HG03565 (cell line): ENCODE measurements around the gene RGS12.
A peak's percentile ranks its signal among the peaks of the same experiment; 100 is the strongest.

Experiments used
- ATAC-seq: cut with Tn5 transposase; IDR thresholded peaks from one replicate; pipeline ENCODE4 v1.9.1; 2021; ENCODE audit warnings: mild to moderate bottlenecking, moderate library complexity; ENCODE audit not compliant: unreplicated experiment

RGS12 gene

DNA sequence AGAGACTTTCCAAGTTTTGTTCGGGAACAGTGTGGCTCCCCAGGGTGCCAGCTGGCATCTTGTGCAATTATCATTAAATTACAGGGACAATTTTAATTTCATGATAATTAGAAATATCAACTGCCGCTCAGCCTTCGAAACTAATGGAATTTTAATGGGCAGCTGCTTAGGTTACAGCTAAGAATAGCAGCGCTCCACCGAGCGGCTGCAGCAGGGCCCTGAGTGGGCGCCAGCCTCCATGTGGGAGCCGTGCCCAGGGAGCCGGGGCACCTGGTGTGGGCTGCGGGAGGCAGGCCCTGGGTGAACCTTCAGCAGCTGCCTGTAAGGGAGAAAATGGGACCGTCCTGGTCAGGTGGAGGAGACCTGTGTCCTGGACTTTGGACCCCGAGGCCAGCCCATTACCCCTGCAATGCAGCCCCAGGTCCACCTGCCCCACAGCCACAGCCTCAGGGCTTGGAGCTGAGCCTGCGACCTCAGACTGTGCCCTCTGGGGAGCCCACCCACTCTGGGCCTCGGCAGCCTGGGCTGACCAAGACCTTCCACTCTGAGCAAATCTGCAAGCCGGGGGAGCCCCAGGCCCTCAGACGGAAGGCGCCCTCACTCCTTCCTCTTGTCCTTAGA lies 22.7 kb upstream of the RGS12 start:
- ATAC-seq = no peak

DNA sequence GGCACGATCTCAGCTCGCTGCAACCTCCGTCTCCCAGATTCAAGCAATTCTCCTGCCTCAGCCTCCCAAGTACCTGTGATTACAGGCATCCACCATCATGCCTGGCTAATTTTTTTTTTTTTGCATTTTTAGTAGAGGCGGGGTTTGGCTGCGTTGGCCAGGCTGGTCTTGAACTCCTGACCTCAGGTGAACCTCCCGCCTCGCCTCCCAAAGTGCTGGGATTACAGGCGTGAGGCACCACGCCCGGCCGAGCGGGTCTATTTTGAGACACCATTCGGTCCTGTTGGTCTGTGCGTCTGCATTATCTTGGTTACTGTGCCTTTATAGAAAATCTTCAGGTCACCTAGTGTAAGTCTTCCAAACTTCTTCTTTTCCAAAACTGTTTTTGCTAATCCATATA lies 21.7 kb upstream of the RGS12 start:
- ATAC-seq = no peak

DNA sequence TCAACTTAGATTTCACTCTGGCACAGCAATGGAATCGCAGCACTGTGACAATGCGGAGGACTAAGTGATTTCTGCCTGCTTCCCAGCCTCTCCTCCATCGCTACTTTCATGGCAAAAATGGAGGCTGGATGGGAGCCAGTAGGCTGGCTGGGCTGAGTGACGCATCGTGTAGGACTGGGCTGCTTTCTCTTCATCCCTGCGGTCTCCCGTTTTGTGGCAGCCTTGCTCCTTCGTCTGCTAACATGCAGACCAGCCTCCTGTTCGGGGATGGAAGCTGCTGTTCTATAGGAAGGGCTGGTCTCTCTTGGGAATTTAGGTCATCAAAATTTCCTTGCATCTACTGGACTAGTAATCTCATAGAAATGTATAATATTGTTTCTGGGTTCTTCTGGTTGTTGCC lies 15.8 kb upstream of the RGS12 start:
- no peak for ATAC-seq

DNA sequence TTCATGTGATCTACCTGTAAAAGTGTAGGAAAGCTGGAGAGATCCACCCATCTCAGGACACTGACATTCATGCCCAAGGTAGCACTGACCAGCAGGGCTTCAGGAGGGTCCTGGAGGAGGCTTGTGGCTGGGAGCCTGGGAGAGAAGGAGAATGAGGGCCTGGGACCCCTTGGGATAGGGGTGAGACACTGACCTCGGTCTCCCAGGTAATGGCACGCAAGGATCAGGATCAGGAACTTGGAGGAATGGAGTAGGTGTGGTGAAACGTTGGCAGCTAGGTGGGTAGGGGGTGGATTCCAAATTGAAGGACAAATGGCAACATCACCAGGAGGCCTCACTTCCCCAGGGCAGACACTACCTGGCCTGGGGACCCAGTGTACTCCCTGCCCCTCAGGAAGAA lies 12.4 kb upstream of the RGS12 start:
- ATAC-seq = no peak

DNA sequence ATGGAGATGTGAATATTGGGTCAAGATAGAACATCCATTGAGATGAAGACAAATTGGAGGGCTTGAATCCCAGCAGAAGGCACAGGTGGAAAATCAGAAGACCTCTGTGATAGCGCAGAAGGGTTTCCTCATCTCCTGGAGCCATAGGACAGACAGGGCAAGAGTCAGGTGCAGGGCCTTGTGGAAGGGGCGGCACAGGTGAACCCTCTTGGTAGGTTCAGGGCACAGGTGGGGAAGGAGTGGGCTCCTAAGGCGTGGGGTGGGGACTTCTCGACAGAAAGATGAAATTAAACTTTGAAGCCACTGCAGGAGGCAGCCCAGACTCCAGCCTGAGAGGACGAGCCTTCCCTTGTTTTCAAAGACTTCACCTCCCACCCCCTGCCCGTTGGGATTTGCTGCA lies 9.3 kb upstream of the RGS12 start:
- no peak for ATAC-seq

DNA sequence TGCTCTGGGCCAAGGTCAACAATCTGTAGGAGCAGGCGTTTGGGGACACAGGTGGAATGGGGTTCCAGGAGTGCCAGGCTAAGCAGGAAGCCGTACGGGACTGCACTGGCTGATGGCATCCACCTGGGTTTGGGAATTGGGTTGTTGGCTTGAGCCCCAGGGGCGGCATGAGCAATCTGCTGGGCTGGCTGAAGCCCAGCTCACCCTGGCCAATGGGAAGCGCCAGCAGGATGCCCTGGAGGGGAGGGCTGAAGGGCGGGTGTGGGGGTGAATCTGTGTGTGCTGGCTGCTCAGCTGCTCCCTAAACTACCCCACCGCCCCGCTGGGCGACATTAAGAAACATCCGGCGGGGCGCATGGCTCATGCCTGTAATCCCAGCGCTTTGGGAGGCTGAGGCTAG lies 8.9 kb upstream of the RGS12 start:
- ATAC-seq = no peak

DNA sequence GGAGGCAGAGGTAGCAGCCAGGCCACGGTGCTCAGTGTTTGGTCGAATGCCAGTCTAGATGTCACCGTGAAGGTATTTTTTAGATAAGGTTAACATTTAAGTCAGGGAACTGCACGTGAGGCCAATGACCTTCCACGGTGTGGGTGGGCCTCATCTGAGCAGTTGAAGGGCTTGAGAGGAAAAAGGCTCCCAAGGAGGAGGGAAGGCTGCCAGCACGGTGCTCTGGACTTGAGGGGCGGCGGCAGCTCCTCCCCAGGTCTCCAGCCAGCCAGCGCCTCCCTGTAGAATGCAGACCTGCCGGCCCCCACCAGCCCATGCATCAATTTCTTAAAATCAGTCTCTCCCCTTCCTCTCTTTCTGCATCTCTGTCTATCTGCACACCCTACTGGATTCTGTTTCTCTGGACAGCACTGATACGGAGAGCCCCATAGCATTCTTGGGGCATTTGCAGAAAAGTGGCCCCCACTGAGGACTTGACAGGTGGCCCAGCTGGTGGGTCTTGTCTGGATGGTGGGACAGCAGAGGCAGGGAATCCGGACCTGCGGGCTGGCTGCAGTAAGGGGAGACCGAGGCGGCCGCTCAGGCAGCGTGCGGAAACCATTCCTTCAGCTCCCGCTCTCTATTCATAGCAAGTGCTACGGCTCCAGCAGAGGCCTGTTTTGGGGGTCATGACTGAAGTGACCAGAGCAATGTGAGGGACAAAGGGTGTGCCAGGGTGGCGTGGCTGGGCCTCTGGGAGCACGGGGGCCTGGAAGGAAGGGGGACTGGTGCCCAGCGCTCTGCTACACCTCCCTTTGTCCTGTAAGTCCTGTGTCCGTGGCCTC lies 7.9 kb upstream of the RGS12 start:
- ATAC-seq = no peak

DNA sequence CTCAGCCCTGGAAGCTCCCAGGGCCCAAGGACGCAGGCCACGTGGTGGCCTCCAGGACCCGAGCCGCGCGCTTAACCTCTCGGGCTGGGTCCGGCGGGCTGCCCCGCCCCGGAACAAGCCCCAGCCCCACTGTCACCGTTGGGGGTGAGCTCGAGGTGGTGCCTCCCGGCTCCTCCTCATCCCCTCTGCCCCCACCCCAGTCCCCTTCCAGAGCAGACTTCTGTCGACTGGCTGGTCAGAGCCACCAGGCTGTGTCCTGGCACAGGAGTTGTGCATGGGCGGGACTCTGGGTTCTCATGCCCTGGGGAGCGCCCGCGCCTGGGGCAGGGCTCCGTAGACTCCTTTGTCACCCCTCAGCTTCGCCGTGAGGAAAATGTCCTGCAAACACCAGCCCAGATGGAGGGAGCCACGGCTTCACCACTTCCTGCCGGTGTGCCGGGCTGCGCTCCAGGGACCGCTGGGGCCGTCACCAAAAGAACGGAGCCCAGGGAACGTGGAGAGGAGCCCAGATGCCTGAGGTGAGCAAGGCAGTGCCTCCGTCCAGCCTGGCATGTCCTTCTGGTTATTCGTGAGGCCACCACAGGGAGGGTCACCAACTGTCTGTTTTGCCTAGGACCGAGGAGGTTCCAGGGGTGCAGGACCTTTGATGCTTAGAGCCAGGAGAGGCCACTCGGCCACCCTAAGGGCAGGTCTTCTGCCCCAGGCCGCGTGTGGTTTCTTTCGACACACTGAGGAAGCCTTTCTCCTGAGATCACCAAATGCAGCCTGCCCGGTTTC lies 7.1 kb upstream of the RGS12 start:
- ATAC-seq = peak; percentile 81

DNA sequence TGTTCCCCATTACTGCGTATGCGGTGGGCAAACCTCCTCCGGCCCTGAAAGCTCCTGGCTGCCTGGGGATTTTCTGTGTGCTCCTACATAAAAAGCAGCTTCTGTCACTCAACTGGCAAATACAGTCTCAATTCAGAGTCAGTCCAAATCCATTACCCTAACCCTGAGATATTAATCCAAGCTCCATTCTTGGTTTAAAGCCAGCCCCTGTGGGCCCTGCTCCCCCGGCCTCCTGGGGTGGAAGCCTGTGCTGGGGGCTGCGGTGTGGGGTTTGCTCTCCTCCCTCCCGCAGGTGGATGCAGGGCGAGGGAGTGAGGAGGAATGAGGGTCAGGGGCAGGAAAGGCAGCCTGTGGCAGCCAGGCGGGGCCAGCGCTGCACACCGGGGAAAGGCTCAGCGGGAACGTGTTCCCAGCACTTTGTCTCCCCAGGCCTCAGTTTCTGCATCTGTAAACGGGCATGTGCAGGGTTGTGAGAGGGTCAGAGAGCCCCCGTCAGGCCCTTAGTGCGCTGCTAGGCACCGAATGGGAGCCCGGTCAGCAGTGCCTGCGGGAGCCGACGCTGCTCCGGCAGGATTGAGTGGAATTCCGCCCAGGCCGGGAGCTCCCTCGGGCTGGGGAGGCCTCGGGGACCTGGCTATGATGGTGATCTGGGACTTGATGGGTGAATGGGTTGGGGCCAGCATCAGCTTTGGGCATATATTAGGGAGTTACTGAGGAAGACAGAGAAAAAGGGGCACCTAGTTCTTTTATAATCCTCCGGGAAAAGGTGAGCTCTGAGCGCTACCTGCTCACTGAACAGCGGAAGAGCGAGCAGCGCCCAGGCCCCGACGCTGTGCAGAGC lies 6.3 kb upstream of the RGS12 start:
- no peak for ATAC-seq

DNA sequence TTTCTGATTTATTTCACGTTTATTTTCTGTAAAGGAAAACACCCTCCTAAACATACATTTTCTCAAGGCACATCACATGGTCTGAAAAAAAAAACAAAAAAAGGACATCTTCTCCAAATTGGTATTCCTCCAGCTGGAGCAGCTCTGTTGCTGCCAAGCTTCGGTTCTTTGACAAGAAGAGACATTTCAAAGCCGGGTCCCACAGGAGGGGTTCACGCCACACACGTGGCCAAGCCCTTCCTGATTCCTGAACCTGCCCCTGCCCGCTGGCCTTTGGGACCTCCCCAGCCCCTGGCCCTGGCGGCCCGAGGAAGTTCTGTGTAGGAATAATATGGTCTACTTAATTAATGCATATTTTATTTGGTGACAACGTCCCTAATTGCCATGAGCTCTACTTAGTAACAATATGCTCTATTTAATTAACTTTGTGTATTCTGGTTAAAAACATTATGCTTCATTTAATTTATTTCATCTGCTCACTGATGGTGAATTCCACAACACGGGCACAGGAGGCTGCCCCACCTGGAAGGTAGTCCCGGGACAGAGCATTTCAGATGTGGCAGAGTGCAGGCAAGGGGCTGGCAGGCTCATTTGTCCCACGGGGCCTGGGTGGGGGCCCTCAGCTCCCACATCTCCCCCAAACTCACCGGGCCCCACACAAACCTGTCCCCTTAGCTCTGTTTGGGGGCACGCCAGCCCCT lies 5.4 kb upstream of the RGS12 start:
- no peak for ATAC-seq

DNA sequence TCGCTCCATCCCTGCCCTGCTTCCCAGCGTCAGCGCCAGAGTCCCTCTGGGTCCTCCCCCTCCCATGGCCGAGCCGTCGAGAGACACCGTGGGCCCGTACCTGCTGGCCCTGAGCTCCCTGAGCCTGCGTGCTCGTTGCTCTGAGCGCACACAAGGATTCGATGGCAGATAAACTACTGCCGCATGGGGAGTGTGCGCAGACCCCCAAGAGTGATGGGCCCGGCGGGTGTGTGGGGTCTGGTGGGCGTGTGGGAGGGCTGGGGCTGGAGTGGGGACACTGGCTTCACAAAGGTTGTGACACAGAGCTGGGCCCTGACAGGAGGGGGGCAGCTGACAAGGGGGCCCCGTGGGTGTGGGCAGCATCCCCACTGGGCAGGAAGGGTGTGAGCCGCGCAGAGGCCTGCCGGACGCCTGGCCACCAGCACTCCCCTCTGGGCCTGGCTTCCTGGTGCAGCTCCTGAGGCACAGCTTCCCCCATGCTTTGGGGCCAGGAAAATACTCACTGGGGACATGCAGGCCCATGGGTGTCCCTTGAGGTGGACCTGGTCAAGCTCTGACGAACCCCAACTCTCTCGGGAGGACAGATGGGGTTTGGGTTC lies 4.8 kb upstream of the RGS12 start:
- ATAC-seq = no peak

DNA sequence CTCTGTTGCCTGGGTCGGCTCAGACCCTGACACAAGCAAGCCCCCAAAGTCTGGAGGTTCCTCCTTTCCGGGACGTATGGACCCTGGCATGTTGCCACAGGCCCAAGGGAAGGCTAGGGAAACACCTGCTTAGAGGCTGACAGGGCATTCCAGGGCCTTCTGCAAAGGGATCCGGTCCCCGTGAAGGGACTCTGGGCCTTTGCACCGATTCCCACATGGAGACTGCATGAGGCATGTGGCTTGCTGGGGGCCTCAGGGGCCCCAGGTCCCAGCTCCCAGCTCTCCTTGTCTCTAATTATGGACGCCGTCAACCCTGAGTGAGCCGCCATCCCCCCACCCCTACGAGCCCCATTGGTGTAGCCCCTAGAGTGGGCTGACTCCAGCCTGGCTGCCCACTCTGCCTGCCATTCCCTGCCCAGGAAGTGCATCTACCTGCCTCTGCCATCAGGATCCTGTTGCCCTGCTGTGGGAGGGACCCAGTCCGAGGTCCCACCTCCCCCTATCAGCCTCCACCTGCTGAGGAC lies 4.2 kb upstream of the RGS12 start:
- ATAC-seq = no peak

DNA sequence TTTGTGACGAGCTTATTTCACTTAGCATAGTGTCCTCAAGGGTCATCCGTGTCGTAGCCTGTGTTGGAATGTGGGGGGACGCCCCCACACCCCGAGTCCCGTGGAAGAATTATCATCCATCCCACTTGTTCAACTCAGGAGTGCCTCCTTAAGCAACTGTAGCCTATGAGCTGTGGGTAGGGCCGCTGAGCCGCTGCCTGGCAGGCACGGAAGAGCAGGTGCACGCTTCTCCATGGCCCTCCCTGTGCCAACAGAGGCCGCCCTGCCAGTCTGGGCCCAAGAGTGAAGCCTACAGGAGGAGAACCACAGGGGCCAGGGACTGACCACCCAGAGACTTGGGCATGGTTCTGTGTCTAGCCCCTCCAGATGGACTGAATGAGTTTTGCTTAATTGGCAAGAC lies 2.3 kb upstream of the RGS12 start:
- no peak for ATAC-seq

DNA sequence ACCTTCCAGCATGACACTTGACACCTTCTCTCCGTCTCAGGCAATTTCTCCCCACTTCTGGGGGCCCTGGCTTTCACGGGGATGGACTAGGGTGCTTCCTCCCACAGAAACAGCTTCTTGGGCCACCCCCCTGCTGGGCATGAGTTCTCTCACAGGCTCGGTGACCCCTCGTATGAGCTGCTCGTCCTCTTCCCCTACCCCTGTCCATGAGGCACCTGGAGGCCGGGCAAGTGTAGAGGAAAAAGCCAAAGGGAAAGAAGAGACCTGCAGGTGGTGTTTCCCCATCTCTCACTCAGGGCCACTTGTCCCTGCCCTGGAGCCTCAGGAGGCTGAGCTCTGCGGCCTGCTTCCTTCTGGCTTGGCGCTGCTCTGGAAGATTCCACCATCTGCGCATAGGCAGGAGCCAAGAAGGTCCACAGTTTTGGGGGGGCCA lies 1.9 kb upstream of the RGS12 start:
- ATAC-seq = no peak

DNA sequence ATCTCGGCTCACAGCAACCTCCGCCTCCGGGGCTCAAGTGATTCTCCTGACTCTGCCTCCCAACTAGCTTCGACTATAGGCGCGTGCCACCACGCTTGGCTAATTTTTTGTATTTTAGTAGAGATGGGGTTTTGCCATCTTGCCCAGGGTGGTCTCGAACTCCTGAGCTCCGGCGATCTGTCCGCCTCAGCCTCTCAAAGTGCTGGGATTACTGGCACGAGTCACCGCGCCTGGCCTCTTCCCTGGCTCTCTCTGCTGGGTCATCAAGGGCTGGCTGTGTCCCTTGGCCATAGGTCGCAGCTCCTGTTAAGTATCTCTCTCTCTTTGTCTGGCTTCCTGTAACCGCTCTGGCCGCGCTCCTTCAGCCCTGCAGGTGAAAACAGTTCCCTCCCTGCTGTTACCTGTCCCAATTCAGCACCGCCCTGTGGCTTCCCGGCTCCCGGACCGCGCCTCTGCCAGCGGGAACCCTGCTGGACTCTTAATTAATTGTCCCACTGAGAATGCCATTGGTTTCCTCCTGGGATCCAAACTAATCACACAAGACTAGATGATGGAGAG lies 1.3 kb upstream of the RGS12 start:
- ATAC-seq = no peak

DNA sequence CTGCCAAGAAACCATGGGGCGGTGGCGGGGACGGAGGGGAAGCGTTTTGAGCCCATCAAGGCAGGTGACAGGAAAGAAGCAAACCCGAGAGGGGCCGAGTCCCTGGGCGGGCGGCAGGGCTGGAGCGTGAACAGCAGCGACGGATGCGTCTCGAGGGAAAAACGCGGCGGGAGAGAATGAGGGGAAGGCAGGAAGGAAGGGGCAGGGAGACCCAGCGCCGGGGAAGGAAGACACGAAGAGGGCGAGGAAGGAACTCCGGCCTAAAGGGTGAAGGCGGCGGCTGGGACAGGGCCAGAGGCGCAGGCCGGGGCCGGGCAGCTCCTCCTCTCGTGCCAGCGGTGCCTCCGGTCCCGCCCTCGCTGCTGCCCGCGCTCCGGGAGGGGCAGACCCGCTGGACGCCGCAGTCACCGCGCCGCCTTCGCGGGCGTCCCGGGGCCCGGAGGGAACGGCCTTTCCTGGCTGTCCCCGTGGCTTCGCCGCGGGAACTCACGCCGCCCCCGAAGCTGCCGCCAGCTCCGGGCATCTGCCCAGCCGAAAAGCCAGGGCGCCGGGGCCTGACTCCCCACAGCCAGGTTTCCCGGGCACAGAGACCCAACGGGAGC lies 751 bp upstream of the RGS12 start:
- ATAC-seq = peak; percentile 14

DNA sequence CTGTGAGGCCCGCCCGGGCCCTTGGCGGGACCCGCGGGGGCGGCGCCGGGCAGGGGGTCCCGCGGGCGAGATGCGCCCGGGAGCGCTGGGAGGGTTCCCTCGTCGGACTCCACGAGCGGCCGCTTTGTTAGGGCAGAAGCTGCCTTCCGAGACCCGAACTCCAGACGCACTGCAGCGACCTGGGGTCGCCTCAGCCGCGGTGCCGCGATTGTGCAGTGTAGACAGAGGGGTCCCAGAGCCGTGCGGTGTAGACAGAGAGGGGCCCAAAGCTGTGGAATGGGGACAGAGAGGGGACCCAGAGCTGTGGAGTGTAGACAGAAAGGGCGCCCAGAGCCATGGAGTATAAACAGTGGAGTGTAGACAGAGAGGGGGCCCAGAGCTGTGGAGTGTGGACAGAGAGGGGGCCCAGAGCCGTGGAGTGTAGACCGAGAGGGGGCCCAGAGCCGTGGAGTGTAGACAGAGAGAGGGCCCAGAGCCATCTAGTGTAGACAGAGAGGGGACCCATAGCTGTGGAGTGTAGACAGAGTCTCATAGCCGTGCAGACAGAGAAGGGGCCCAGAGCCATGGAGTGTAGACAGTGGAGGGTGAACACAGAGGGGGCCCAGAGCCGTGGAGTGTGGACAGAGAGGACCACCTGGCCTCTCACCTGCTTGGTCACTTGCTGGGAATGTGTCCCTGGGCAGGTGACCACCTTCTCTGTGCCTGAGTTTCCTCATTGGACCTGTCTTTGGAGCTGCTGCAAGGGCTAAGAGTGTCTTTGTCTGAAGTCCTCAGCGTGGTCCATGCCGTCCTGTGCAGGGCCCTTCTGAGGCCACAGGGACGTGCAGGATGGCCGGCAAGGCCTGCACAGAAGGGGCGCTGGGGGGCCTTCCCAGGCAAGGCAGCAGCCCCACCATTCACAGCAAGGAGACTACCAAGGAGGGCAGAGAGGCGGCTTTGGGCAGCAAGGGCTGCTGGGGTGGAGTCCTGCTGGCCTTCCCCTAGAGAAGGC lies 875 bp downstream of the RGS12 start:
- ATAC-seq = no peak
